GM12875 (cell line): ENCODE measurements around the gene METTL9.
"Not testable (repeated sequence)": the region's sequence is repeated elsewhere in the genome, so short reads cannot be mapped to it uniquely, and the experiment has no call there.

Source experiments
- H3K4me3 ChIP-seq: one replicate; pipeline ENCODE4 v1.5.1; 2011; ENCODE audit warnings: low read depth, low read length, control low read depth
- TF ChIP-seq, protein P1 (sequence below): IDR thresholded peaks from 2 replicates; pipeline ENCODE4 v1.5.1; 2011; ENCODE audit warnings: low read depth, mild to moderate bottlenecking, control low read depth, inconsistent platforms, low read length, moderate library complexity, borderline replicate concordance; ENCODE audit not compliant: insufficient read depth

Gene METTL9

GRCh38 chr16:21563676-21564075 lies 35.7 kb upstream of the METTL9 start:
- no peak overlapping the region for H3K4me3 ChIP-seq
- TF ChIP-seq, protein P1, sequence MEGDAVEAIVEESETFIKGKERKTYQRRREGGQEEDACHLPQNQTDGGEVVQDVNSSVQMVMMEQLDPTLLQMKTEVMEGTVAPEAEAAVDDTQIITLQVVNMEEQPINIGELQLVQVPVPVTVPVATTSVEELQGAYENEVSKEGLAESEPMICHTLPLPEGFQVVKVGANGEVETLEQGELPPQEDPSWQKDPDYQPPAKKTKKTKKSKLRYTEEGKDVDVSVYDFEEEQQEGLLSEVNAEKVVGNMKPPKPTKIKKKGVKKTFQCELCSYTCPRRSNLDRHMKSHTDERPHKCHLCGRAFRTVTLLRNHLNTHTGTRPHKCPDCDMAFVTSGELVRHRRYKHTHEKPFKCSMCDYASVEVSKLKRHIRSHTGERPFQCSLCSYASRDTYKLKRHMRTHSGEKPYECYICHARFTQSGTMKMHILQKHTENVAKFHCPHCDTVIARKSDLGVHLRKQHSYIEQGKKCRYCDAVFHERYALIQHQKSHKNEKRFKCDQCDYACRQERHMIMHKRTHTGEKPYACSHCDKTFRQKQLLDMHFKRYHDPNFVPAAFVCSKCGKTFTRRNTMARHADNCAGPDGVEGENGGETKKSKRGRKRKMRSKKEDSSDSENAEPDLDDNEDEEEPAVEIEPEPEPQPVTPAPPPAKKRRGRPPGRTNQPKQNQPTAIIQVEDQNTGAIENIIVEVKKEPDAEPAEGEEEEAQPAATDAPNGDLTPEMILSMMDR: no peak

GRCh38 chr16:21564367-21564766 lies 35.0 kb upstream of the METTL9 start:
- H3K4me3 ChIP-seq: not testable (repeated sequence)

GRCh38 chr16:21565507-21565860 lies 33.9 kb upstream of the METTL9 start:
- TF ChIP-seq, protein P1: no peak
- H3K4me3 ChIP-seq: no peak overlapping the region

- TF ChIP-seq, protein P1: no peak
- no peak overlapping the region for H3K4me3 ChIP-seq
Observed at GRCh38 chr16:21565861-21566669, 33.3 kb upstream of the METTL9 start.

GRCh38 chr16:21566891-21567414 lies 32.4 kb upstream of the METTL9 start:
- no peak overlapping the region for H3K4me3 ChIP-seq
- TF ChIP-seq, protein P1: no peak

DNA sequence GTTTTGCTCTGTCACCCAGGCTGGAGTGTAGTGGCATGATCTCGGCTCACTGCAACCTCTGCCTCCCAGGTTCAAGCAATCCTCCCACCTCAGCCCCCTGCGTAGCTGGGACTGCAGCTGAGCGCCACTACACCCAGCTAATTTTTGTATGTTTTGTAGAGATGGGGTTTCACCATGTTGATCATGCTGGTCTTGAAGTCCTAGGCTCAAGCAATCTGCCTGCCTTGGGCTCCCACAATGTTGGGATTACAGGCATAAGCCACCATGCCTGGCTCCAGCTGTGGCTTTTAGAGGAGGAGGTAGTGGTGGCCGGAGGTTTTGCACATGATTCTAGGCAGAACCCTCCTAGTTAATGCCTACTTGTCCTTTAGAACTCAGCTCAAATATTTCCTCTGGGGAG lies 31.9 kb upstream of the METTL9 start:
- not testable (repeated sequence) for H3K4me3 ChIP-seq

DNA sequence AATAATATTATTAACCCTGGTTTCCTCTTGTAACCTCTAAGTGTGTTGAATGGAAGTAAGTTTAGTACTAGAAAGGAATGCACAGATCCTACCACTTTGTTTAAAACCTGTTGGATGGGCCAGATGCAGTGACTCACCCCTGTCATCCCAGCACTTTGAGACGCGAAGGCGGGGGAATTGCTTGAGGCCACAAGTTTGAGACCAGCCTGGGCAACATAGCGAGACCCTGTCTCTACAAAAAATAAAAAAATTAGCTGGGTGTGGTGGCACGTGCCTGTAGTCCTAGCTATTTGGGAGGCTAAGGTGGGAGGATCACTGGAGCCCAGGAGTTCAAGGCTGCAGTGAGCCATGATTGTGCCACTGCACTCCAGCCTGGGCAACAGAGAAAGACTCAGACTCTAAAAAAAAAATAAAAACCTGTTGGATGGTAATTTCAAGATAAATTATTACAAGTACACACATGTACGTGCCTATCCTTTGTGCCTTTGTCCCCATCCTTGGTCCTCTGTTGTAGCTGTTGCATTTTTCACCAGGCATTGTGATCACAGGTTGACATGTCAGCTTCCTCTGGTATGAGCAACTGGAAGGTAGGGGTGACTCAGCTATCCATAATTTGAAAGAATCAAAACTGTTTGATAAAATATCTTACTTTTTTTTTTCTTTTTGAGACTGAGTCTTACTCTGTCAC lies 30.7 kb upstream of the METTL9 start:
- TF ChIP-seq, protein P1: no peak
- H3K4me3 ChIP-seq: no peak overlapping the region

GRCh38 chr16:21570676-21571017 lies 28.7 kb upstream of the METTL9 start:
- TF ChIP-seq, protein P1: no peak
- H3K4me3 ChIP-seq: no peak overlapping the region

GRCh38 chr16:21573506-21573905 lies 25.9 kb upstream of the METTL9 start:
- not testable (repeated sequence) for H3K4me3 ChIP-seq
